Hepatocyte (in vitro differentiated cells): ENCODE measurements around the gene INTS15. TPM values are rescaled to one million over a fixed set of nuclear protein-coding genes. Genes with fewer than 3 reads are reported as not detected.

Source experiments
- DNase-seq: peaks from one replicate; pipeline ENCODE4 v3.0.0-alpha.2; 2016; ENCODE audit warnings: low spot score
- H2AFZ ChIP-seq: fragments of 200-600 bp; sonication (generic); 2 replicates; pipeline ENCODE4 v1.6.0; 2016; ENCODE audit warnings: antibody characterized with exemption, mild to moderate bottlenecking
- H3K27ac ChIP-seq: fragments of 200-600 bp; sonication (generic); 2 replicates; pipeline ENCODE4 v1.5.1; 2016; ENCODE audit warnings: mild to moderate bottlenecking
- H3K27me3 ChIP-seq: fragments of 200-600 bp; sonication (generic); 2 replicates; pipeline ENCODE4 v1.6.1; 2016
- H3K36me3 ChIP-seq: fragments of 200-600 bp; sonication (generic); replicated peaks from 2 replicates; pipeline ENCODE4 v1.5.1; 2016; ENCODE audit warnings: low read depth; ENCODE audit not compliant: insufficient read depth
- H3K4me1 ChIP-seq: fragments of 200-600 bp; sonication (generic); 2 replicates; pipeline ENCODE4 v1.5.1; 2016; ENCODE audit warnings: mild to moderate bottlenecking, moderate library complexity; ENCODE audit not compliant: insufficient read depth
- H3K4me2 ChIP-seq: fragments of 200-600 bp; sonication (generic); 2 replicates; pipeline ENCODE4 v1.6.0; 2016
- H3K4me3 ChIP-seq: fragments of 200-600 bp; sonication (generic); 2 replicates; pipeline ENCODE4 v1.5.1; 2016; ENCODE audit warnings: mild to moderate bottlenecking
- H3K79me2 ChIP-seq: fragments of 200-600 bp; sonication (generic); 2 replicates; pipeline ENCODE4 v1.6.0; 2017; ENCODE audit warnings: mild to moderate bottlenecking
- H3K9me2 ChIP-seq: fragments of 200-600 bp; sonication (generic); replicated peaks from 2 replicates; pipeline ENCODE4 v1.6.0; 2017; ENCODE audit warnings: mild to moderate bottlenecking; ENCODE audit not compliant: insufficient read depth
- H3K9me3 ChIP-seq: fragments of 200-600 bp; sonication (generic); 2 replicates; pipeline ENCODE4 v1.5.1; 2016; ENCODE audit warnings: low read depth, mild to moderate bottlenecking
- H4K20me1 ChIP-seq: fragments of 200-600 bp; sonication (generic); 2 replicates; pipeline ENCODE4 v1.6.0; 2016; ENCODE audit warnings: mild to moderate bottlenecking; ENCODE audit not compliant: insufficient read depth, poor library complexity, severe bottlenecking
- CTCF ChIP-seq: fragments of 200-600 bp; sonication (generic); IDR thresholded peaks from 2 replicates; pipeline ENCODE4 v1.5.1; 2016; ENCODE audit warnings: antibody characterized with exemption, mild to moderate bottlenecking; ENCODE audit not compliant: poor library complexity
- EZH2 ChIP-seq: fragments of 200-600 bp; sonication (generic); IDR thresholded peaks from 2 replicates; pipeline ENCODE4 v1.6.1; 2016; ENCODE audit warnings: antibody characterized with exemption, mild to moderate bottlenecking, borderline replicate concordance
- EZH2phosphoT487 ChIP-seq: fragments of 200-600 bp; sonication (generic); IDR thresholded peaks from one replicate; pipeline ENCODE4 v1.6.1; 2018; ENCODE audit warnings: antibody characterized with exemption, mild to moderate bottlenecking, low read depth, moderate library complexity; ENCODE audit not compliant: unreplicated experiment, severe bottlenecking
- WGBS: methylation state at CpG from one replicate; pipeline ENCODE4 v1.1.6; 2016; ENCODE audit warnings: low lambda C conversion rate; ENCODE audit errors: missing lambda C conversion rate; 5-methylcytosine and 5-hydroxymethylcytosine counted together
- polyA plus RNA-seq: library from polyadenylated mRNA; unstranded; fragments of >200 nt; fragmentation: Nextera tagmentation; extraction: Ambion mirVana; gene quantifications from 2 replicates; pipeline ENCODE4 v1.2.1, GENCODE V29; 2016
- total RNA-seq: library from RNA; depleted of rRNA; stranded (reverse); fragments of >200 nt; gene quantifications from 2 replicates; pipeline ENCODE4 v1.2.3, GENCODE V29; 2014

Gene INTS15
- total and polyA plus RNA-seq, 2 experiments from 2014 or later: 21.4 to 26.1 TPM

DNA sequence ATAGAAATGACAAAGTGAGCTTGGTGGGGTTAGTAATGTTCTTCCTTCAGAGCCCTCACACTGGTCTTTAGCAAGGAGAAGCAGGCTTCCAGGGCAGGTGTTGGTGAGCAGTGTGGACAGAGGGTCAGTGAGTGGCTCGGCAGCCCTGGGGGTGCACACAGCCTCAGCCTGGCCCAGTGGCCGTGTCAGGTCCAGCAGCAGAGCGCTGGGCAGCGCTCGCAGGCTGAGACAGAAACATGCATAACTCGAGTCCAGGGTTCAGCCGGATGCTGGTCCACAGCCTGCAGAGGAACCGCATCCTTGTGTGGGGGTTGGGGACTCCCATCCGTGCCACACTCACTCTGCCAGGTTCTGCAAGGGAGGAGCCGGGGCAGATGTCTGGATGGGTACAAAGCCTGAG lies 14.6 kb downstream of the INTS15 start:
- Histone ChIP-seq H3K4me3 (no peak overlapping the region), H3K36me3 (no peaks in the 10 kb centered on the region), H4K20me1 (no peaks in the 10 kb centered on the region), H2AFZ (no peak overlapping the region), H3K4me2 (no peak overlapping the region), H3K4me1 (no peaks in the 10 kb centered on the region), H3K9me2 (no peaks in the 10 kb centered on the region), H3K9me3 (no peaks in the 10 kb centered on the region), H3K79me2 (no peaks in the 10 kb centered on the region), H3K27ac (no peak overlapping the region), H3K27me3 (no peaks in the 10 kb centered on the region)
- no peak for DNase-seq
- WGBS: 95% methylated on average over 10 of the region's 10 CpGs
- TF ChIP-seq CTCF (no peak), EZH2phosphoT487 (no peak), EZH2 (no peak)

GRCh38 chr7:6606866-6607583 lies 17.2 kb downstream of the INTS15 start:
- H3K4me3 ChIP-seq: no peak overlapping the region
- H4K20me1 ChIP-seq: no peaks in the 10 kb centered on the region
- H3K36me3 ChIP-seq: no peaks in the 10 kb centered on the region
- WGBS: 97% methylated on average over 13 of the region's 36 CpGs
- no peak overlapping the region for H2AFZ ChIP-seq
- TF ChIP-seq EZH2 (no peak), CTCF (no peak), EZH2phosphoT487 (no peak)
- H3K79me2 ChIP-seq: no peaks in the 10 kb centered on the region
- H3K4me1 ChIP-seq: no peaks in the 10 kb centered on the region
- H3K9me2 ChIP-seq: no peaks in the 10 kb centered on the region
- H3K27ac ChIP-seq: no peak overlapping the region
- H3K27me3 ChIP-seq: no peaks in the 10 kb centered on the region
- DNase-seq: no peak
- no peaks in the 10 kb centered on the region for H3K9me3 ChIP-seq
- no peak overlapping the region for H3K4me2 ChIP-seq

- H3K79me2 ChIP-seq: no peaks in the 10 kb centered on the region
- TF ChIP-seq CTCF: no peak
- no peak for TF ChIP-seq EZH2
- TF ChIP-seq EZH2phosphoT487: no peak
- H3K4me3 ChIP-seq: no peak overlapping the region
- WGBS: 99% methylated on average over 18 of the region's 38 CpGs
- H2AFZ ChIP-seq: no peak overlapping the region
- H3K36me3 ChIP-seq: no peaks in the 10 kb centered on the region
- H3K27ac ChIP-seq: no peak overlapping the region
- no peaks in the 10 kb centered on the region for H3K27me3 ChIP-seq
- H3K4me2 ChIP-seq: no peak overlapping the region
- no peaks in the 10 kb centered on the region for H3K4me1 ChIP-seq
- no peaks in the 10 kb centered on the region for H3K9me3 ChIP-seq
- DNase-seq: no peak
- H3K9me2 ChIP-seq: no peaks in the 10 kb centered on the region
- no peaks in the 10 kb centered on the region for H4K20me1 ChIP-seq
These were observed 17.8 kb downstream of the INTS15 start for GRCh38 chr7:6607651-6608051.
